SK-N-SH (cell line): ENCODE measurements around the gene PCK1. TPM values are rescaled to one million over a fixed set of nuclear protein-coding genes. Genes with fewer than 3 reads are reported as not detected.

ENCODE experiments used
- CTCF ChIA-PET: fragments of 300-600, 350-600 bp; formaldehyde crosslinking; extraction: SDS; loops from one replicate; lab custom pipeline; 2021; lab: Yijun Ruan, JAX
- POLR2A ChIA-PET: fragments of 350-600 bp; sonication (Branson Sonifier 250); formaldehyde crosslinking; extraction: SDS; loops from one replicate; lab custom pipeline; 2020; ENCODE audit warnings: antibody characterized with exemption, inconsistent platforms; lab: Yijun Ruan, JAX
- DNase-seq: peaks from one replicate; pipeline ENCODE4 v3.0.0; 2012
- H2AFZ ChIP-seq: fragments of 200-600 bp; sonication (generic); 2 replicates; pipeline ENCODE4 v1.8.1; 2016; ENCODE audit warnings: antibody characterized with exemption, mild to moderate bottlenecking, low read depth
- H3F3A ChIP-seq: fragments of 200-600 bp; sonication (generic); replicated peaks from 2 replicates; pipeline ENCODE3; 2016; ENCODE audit warnings: antibody characterized with exemption, mild to moderate bottlenecking; ENCODE audit not compliant: insufficient read depth
- H3K27ac ChIP-seq, 2 experiments: fragments of 200-500 bp in 1 of 2; fragments of 200-600 bp in 1 of 2; sonication (Bioruptor generic) in 1 of 2; sonication (generic), shearing (Covaris generic) in 1 of 2; 2 replicates each; pipeline versions ENCODE4 v1.5.1 to v1.6.1; 2014 to 2016; ENCODE audit warnings: low read depth in 2 of 2, inconsistent platforms in 1 of 2, low read length in 1 of 2, mild to moderate bottlenecking in 1 of 2, mixed read lengths in 1 of 2
- H3K27me3 ChIP-seq: fragments of 200-600 bp; sonication (generic), shearing (Covaris generic); 2 replicates; pipeline ENCODE4 v1.6.1; 2016; ENCODE audit warnings: mixed run types; ENCODE audit not compliant: insufficient read depth
- H3K36me3 ChIP-seq, 2 experiments: fragments of 200-500 bp in 1 of 2; fragments of 200-600 bp in 1 of 2; sonication (Bioruptor generic) in 1 of 2; sonication (generic) in 1 of 2; replicated peaks in 1 of 2; 2 replicates each; pipeline versions ENCODE3 to v1.5.1; 2014 to 2016; ENCODE audit warnings: low read length in 1 of 2, mild to moderate bottlenecking in 1 of 2; ENCODE audit not compliant: insufficient read depth in 2 of 2, control insufficient read depth in 1 of 2
- H3K4me1 ChIP-seq, 2 experiments: fragments of 200-500 bp in 1 of 2; fragments of 200-600 bp in 1 of 2; sonication (Bioruptor generic) in 1 of 2; sonication (generic), shearing (Covaris generic) in 1 of 2; 2 replicates each; pipeline versions ENCODE4 v1.5.1 to v1.6.1; 2014 to 2016; ENCODE audit warnings: low read depth in 1 of 2, low read length in 1 of 2, mixed run types in 1 of 2; ENCODE audit not compliant: insufficient read depth in 2 of 2, control insufficient read depth in 1 of 2
- H3K4me2 ChIP-seq: fragments of 200-600 bp; sonication (generic), shearing (Covaris generic); 2 replicates; pipeline ENCODE4 v1.6.1; 2017; ENCODE audit warnings: mixed run types
- H3K4me3 ChIP-seq, 2 experiments: fragments of 200-500 bp in 1 of 2; fragments of 200-600 bp in 1 of 2; sonication (Bioruptor generic) in 1 of 2; sonication (generic), shearing (Covaris generic) in 1 of 2; 2 replicates each; pipeline versions ENCODE4 v1.5.1 to v1.8.1; 2014 to 2016; ENCODE audit warnings: low read depth in 2 of 2, inconsistent platforms in 1 of 2, low read length in 1 of 2, mild to moderate bottlenecking in 1 of 2, mixed read lengths in 1 of 2, moderate library complexity in 1 of 2
- H3K79me2 ChIP-seq: fragments of 200-600 bp; sonication (generic); 2 replicates; pipeline ENCODE4 v1.8.1; 2017; ENCODE audit warnings: mild to moderate bottlenecking; ENCODE audit not compliant: insufficient read depth
- H3K9ac ChIP-seq: fragments of 200-600 bp; sonication (generic); 2 replicates; pipeline ENCODE4 v1.6.1; 2017; ENCODE audit warnings: mixed run types
- H3K9me2 ChIP-seq: fragments of 200-600 bp; sonication (generic); 2 replicates; pipeline ENCODE4 v1.6.1; 2017; ENCODE audit warnings: mixed run types
- H3K9me3 ChIP-seq: fragments of 200-600 bp; sonication (generic); 2 replicates; pipeline ENCODE4 v1.6.1; 2017; ENCODE audit warnings: mixed run types, mild to moderate bottlenecking, moderate library complexity
- H4K20me1 ChIP-seq: fragments of 200-600 bp; sonication (generic); 2 replicates; pipeline ENCODE4 v1.6.1; 2017; ENCODE audit warnings: mild to moderate bottlenecking, mixed run types; ENCODE audit not compliant: insufficient read depth
- CHD2 ChIP-seq: fragments of 150-350 bp; IDR thresholded peaks from 2 replicates; pipeline ENCODE4 v1.6.1; 2018; ENCODE audit warnings: low read length; ENCODE audit not compliant: partially characterized antibody
- EP300 ChIP-seq, 2 experiments: IDR thresholded peaks; 2 replicates each; pipeline versions ENCODE4 v1.4.0 to v1.6.1; 2012; ENCODE audit warnings: borderline replicate concordance in 1 of 2, low read depth in 1 of 2, low read length in 1 of 2
- FOXM1 ChIP-seq: IDR thresholded peaks from 2 replicates; pipeline ENCODE4 v1.4.0; 2012; ENCODE audit warnings: low read depth, mild to moderate bottlenecking
- GABPA ChIP-seq: IDR thresholded peaks from 2 replicates; pipeline ENCODE4 v1.4.0; 2012; ENCODE audit warnings: low read depth, mild to moderate bottlenecking
- GATA2 ChIP-seq: sonication (generic); formaldehyde crosslinking; IDR thresholded peaks from 2 replicates; pipeline ENCODE4 v1.5.0; 2020; ENCODE audit warnings: mild to moderate bottlenecking, missing genetic modification reagents
- IRF3 ChIP-seq: fragments of 150-350 bp; IDR thresholded peaks from 2 replicates; pipeline ENCODE4 v1.6.1; 2016; ENCODE audit warnings: mild to moderate bottlenecking, low read depth, low read length
- MXI1 ChIP-seq: IDR thresholded peaks from 2 replicates; pipeline ENCODE4 v1.6.1; 2012; ENCODE audit warnings: mild to moderate bottlenecking, low read depth, low read length, improper control_type of control experiment
- RFX5 ChIP-seq: IDR thresholded peaks from 2 replicates; pipeline ENCODE4 v1.6.1; 2012; ENCODE audit warnings: mild to moderate bottlenecking, improper control_type of control experiment, low read length
- RXRA ChIP-seq: IDR thresholded peaks from 2 replicates; pipeline ENCODE4 v1.4.0; 2012; ENCODE audit warnings: low read depth, mild to moderate bottlenecking, borderline replicate concordance
- TAF1 ChIP-seq: IDR thresholded peaks from 2 replicates; pipeline ENCODE4 v1.6.1; 2012; ENCODE audit warnings: low read depth, mild to moderate bottlenecking, low read length, moderate library complexity, borderline replicate concordance
- USF1 ChIP-seq: IDR thresholded peaks from 2 replicates; pipeline ENCODE4 v1.4.0; 2012; ENCODE audit warnings: low read depth, borderline replicate concordance
- YY1 ChIP-seq: IDR thresholded peaks from 2 replicates; pipeline ENCODE4 v1.4.0; 2012; ENCODE audit warnings: low read depth, mild to moderate bottlenecking
- ZBTB33 ChIP-seq: IDR thresholded peaks from 2 replicates; pipeline ENCODE4 v1.4.0; 2012; ENCODE audit warnings: low read depth, borderline replicate concordance
- WGBS: methylation state at CpG from one replicate; pipeline ENCODE4 v1.1.6; 2017; ENCODE audit warnings: low lambda C conversion rate; 5-methylcytosine and 5-hydroxymethylcytosine counted together
- polyA plus RNA-seq, 3 experiments: library from polyadenylated mRNA; depleted of rRNA; stranded (reverse); fragments of >200 nt; gene quantifications; 2 replicates each; pipeline ENCODE4 v1.2.3, GENCODE V29; 2012

Gene PCK1
- polyA plus RNA-seq, 1 of the 3 experiments (the other 2 are of a cell fraction): not detected

- ChIA-PET CTCF (interaction anchor here (1.0 kb wide), 1 partner anchor 48 kb away, joined by 3 read pairs; no protein-coding TSS in a partner anchor), POLR2A (no interaction called here)
- H3K4me3 ChIP-seq: no peak overlapping the region
- H3K27ac ChIP-seq: no peak overlapping the region
- H3K27me3 ChIP-seq: peaks cover 42% of the 10 kb centered on the region
- H2AFZ ChIP-seq: no peak overlapping the region
- H3K9me2 ChIP-seq: no peaks in the 10 kb centered on the region
- H4K20me1 ChIP-seq: no peaks in the 10 kb centered on the region
- no peak overlapping the region for H3K9ac ChIP-seq
- TF ChIP-seq GABPA: no peak
- TF ChIP-seq YY1: no peak
- no peak for TF ChIP-seq GATA2 (CRISPR knock-in tag)
- TF ChIP-seq ZBTB33: no peak
- no peak for TF ChIP-seq RXRA
- no peak for TF ChIP-seq TAF1
- no peak for TF ChIP-seq MXI1
- no peak for TF ChIP-seq CHD2
- TF ChIP-seq USF1: no peak
- TF ChIP-seq RFX5: no peak
- TF ChIP-seq IRF3: no peak
- TF ChIP-seq FOXM1: no peak
- TF ChIP-seq EP300 (IDR thresholded peaks at IDR 0.05; ENCODE audit: borderline replicate concordance in 1 of 2, low read depth in 1 of 2, low read length in 1 of 2): no peak
- H3F3A ChIP-seq: no peaks in the 10 kb centered on the region
- no peak for DNase-seq
- H3K4me1 ChIP-seq: peaks cover 0 to 5% of the 10 kb centered on the region in 2 experiments; a peak in 1 of 4 replicates
- no peak overlapping the region for H3K4me2 ChIP-seq
- H3K79me2 ChIP-seq: no peaks in the 10 kb centered on the region
- no peaks in the 10 kb centered on the region for H3K36me3 ChIP-seq
- no peaks in the 10 kb centered on the region for H3K9me3 ChIP-seq
- WGBS: 56% methylated on average over 12 of the region's 12 CpGs
These were observed 14.8 kb upstream of the PCK1 start for GRCh38 chr20:57545927-57546662.
